Measurements from ENCODE around the gene ZNF316. TPM values are rescaled to one million over a fixed set of nuclear protein-coding genes. Genes with fewer than 3 reads are reported as not detected.
A peak's percentile ranks its signal among the peaks of the same experiment; 100 is the strongest.

Gene ZNF316
- total RNA-seq, 4 donors from 2014 or later: 20.8 to 58.6 (median 30.6) TPM

GRCh38 chr7:6651851-6652445, 14.8 kb downstream of the ZNF316 start:
- no peaks in the 10 kb centered on the region for H3K27me3 ChIP-seq
- H3K27ac ChIP-seq: no peak overlapping the region
- no peaks in the 10 kb centered on the region for H3K4me1 ChIP-seq
- peaks cover 90% of the 10 kb centered on the region for H3K36me3 ChIP-seq
- no peak overlapping the region for H3K4me3 ChIP-seq
- no peaks in the 10 kb centered on the region for H3K9me3 ChIP-seq
- DNase-seq (ENCODE audit: low spot score in 2 of 2): peak in 1 of 2 donors; percentile 74
- 95% methylated on average over 31 of the region's 32 CpGs for WGBS
- TF ChIP-seq CTCF (IDR thresholded peaks at IDR 0.05): no peak
- no peak for TF ChIP-seq POLR2AphosphoS5 (IDR thresholded peaks at IDR 0.05)
- TF ChIP-seq EP300 (IDR thresholded peaks at IDR 0.05): no peak
- no peak for TF ChIP-seq POLR2A (IDR thresholded peaks at IDR 0.05)

- Histone ChIP-seq H3K9me3 (no peaks in the 10 kb centered on the region), H3K27me3 (no peaks in the 10 kb centered on the region), H3K27ac (no peak overlapping the region), H3K4me1 (no peaks in the 10 kb centered on the region), H3K4me3 (no peak overlapping the region), H3K36me3 (peaks cover 84% of the 10 kb centered on the region)
- 97% methylated on average over 50 of the region's 75 CpGs for WGBS
- no peak for TF ChIP-seq EP300 (IDR thresholded peaks at IDR 0.05)
- TF ChIP-seq POLR2AphosphoS5 (IDR thresholded peaks at IDR 0.05): no peak
- peak in 1 of 2 donors; percentile 52 for DNase-seq (ENCODE audit: low spot score in 2 of 2)
Measured at GRCh38 chr7:6652446-6653011, 15.4 kb downstream of the ZNF316 start.

GRCh38 chr7:6653071-6654003, 16.2 kb downstream of the ZNF316 start:
- Histone ChIP-seq H3K27ac (no peak overlapping the region), H3K27me3 (no peaks in the 10 kb centered on the region), H3K36me3 (peaks cover 76% of the 10 kb centered on the region), H3K9me3 (no peaks in the 10 kb centered on the region), H3K4me1 (no peaks in the 10 kb centered on the region), H3K4me3 (no peak overlapping the region)
- no peak for TF ChIP-seq EP300 (IDR thresholded peaks at IDR 0.05)
- TF ChIP-seq POLR2A (IDR thresholded peaks at IDR 0.05): no peak
- TF ChIP-seq CTCF (IDR thresholded peaks at IDR 0.05): no peak
- no peak for TF ChIP-seq POLR2AphosphoS5 (IDR thresholded peaks at IDR 0.05)
- peak in 1 of 2 donors; percentile 45 for DNase-seq (ENCODE audit: low spot score in 2 of 2)
- WGBS: 95% methylated on average over 138 of the region's 146 CpGs

- H3K9me3 ChIP-seq: no peaks in the 10 kb centered on the region
- no peaks in the 10 kb centered on the region for H3K4me1 ChIP-seq
- H3K27me3 ChIP-seq: no peaks in the 10 kb centered on the region
- 96% methylated on average over 37 of the region's 94 CpGs for WGBS
- H3K27ac ChIP-seq: no peak overlapping the region
- peaks cover 67% of the 10 kb centered on the region for H3K36me3 ChIP-seq
- peak in 1 of 2 donors; percentile 58 for DNase-seq (ENCODE audit: low spot score in 2 of 2)
- no peak for TF ChIP-seq POLR2A (IDR thresholded peaks at IDR 0.05)
- TF ChIP-seq CTCF (IDR thresholded peaks at IDR 0.05): no peak
- no peak for TF ChIP-seq EP300 (IDR thresholded peaks at IDR 0.05)
- no peak for TF ChIP-seq POLR2AphosphoS5 (IDR thresholded peaks at IDR 0.05)
- no peak overlapping the region for H3K4me3 ChIP-seq
Measured at GRCh38 chr7:6654113-6654841, 17.2 kb downstream of the ZNF316 start.

- Histone ChIP-seq H3K27ac (no peak overlapping the region), H3K36me3 (peaks cover 59% of the 10 kb centered on the region), H3K27me3 (no peaks in the 10 kb centered on the region), H3K4me3 (no peak overlapping the region), H3K9me3 (no peaks in the 10 kb centered on the region), H3K4me1 (no peaks in the 10 kb centered on the region)
- no peak for TF ChIP-seq EP300 (IDR thresholded peaks at IDR 0.05)
- peak in 1 of 2 donors; percentile 74 for DNase-seq (ENCODE audit: low spot score in 2 of 2)
- 92% methylated on average over 34 of the region's 48 CpGs for WGBS
Measured at GRCh38 chr7:6654842-6655610, 17.9 kb downstream of the ZNF316 start.
